LNCAP (cell line): Measurements from ENCODE around the gene SNRPB2.

ENCODE experiments used
- TF ChIP-seq, protein P1 (sequence below): fragments of 450-650 bp; IDR thresholded peaks from 2 replicates; pipeline ENCODE4 v1.5.1; 2017; ENCODE audit warnings: mild to moderate bottlenecking

The SNRPB2 gene

DNA sequence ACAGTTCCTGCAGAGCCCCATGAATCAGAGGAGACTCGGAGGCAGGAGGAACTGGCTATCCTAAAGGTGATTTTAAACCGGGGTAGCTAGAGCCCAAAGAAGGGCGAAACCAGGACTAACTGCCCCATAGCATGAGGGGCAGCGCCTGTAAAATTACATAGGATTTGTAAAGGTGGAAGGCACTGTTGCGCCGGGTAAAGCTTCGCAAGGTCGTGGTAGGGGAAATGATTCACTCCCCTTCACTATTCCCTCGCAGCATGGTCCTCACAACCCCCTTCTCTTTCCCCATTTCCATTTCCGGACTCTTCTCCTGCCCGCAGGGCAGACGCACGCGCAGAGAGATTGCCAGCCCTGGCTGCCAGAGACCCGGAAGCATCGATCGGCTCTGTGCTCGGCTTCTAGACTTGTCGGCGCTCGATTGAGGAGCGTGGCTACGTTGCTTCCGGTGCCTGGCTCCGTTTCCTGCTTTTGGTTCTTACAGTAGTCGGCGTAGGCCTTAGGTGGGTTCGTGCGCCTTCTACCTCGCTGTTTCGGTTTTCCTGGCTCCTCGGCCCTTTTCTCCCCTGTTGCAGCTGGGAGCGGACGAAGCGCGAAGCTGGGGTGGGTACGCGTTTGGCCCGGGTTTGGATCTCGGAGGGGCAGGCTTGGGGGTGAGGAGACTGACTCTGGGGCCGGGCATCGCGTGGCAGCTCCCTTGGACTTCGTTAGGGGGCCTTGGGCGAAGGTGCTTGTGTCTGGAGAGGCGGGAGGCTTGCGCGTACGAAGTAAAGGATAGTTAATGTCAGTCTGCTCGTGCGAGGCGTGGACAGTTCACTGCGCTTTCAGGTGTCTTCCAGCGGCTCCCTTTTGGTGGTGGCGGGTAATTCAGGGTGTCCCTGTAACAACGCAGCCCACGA, at the start of gene SNRPB2:
Gene SNRPB2 (plus strand): TSS at position 462 of the 896 bp plus-strand sequence. CDS start 1,677 bp downstream, outside the sequence.
- TF ChIP-seq, protein P1, sequence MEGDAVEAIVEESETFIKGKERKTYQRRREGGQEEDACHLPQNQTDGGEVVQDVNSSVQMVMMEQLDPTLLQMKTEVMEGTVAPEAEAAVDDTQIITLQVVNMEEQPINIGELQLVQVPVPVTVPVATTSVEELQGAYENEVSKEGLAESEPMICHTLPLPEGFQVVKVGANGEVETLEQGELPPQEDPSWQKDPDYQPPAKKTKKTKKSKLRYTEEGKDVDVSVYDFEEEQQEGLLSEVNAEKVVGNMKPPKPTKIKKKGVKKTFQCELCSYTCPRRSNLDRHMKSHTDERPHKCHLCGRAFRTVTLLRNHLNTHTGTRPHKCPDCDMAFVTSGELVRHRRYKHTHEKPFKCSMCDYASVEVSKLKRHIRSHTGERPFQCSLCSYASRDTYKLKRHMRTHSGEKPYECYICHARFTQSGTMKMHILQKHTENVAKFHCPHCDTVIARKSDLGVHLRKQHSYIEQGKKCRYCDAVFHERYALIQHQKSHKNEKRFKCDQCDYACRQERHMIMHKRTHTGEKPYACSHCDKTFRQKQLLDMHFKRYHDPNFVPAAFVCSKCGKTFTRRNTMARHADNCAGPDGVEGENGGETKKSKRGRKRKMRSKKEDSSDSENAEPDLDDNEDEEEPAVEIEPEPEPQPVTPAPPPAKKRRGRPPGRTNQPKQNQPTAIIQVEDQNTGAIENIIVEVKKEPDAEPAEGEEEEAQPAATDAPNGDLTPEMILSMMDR: no peak

DNA sequence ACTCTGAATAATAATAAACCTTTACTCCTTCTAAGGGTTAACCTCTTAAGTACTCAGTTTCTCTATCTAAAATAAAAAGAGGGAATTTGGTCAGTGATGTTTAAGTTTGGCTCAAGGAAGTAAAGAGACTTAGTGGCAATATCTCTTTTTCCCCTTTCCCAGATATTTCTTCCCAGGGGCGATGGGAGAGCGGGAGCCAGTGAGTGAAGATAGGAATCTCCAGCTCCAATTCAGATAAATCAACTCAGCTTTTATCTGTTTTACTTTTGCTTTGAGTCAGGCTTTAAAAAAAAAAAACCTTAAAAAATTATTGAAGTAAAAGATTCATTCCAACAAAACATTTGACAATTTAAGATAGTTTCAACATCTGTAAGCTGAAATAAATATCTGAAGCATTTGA, 45.4 kb upstream of the SNRPB2 start:
- TF ChIP-seq, protein P1: no peak

DNA sequence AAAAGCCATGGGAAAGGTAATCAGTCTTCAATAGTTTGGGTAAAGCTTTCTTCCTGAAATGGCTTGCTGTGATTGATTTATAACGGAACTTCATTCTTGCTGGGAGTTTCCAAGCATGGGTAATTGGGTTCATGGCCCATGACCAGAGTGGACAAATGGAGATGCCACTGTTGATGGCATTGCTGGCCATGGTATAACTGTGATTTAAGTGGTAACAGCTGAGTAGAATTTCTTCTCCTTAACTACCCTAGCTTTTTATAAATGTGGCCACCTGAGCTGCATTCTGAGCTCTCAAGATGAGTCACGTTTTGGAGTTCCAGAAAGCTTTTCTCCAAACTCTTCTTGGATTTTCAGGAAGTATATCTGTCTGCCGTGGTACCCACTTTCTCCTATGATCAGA, 39.9 kb upstream of the SNRPB2 start:
- TF ChIP-seq, protein P1: no peak

DNA sequence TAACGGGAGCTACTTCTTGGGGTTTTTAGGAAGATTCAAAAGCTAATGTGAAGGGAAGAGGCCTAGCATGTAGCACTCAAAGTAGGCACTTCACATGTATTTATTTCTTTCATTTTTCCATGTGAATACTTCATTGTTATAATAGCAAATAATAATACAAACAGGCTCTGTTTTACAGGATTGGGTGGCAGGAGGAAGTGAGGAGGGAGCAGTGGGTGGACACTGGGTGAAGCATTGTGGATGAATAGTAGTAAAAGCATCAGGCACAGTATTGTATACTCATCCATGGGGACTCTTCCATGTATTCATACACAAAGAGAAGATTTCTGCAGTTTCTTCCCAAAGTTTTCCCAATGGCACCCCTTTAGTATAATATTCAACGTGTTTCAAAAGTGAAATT, 38.4 kb upstream of the SNRPB2 start:
- TF ChIP-seq, protein P1: no peak

DNA sequence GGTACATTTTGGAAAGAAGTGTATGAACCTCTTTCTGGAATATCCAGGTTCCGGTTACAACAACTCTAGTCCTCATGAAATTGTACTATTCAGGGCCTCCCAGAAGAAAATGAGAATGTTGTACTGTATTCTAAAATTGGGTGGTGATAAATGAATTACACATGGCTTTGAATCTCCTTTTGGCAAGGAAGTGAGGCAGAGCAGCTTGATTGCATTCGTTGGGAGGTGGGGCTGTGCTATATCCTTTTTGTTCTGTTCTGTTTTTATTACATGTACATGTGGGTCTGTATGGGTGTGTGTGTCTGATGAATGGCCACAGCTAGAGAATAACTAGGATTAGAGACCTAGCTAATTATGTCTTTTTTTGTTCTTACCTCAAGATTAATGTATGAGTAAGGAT, 37.8 kb upstream of the SNRPB2 start:
- TF ChIP-seq, protein P1: no peak

DNA sequence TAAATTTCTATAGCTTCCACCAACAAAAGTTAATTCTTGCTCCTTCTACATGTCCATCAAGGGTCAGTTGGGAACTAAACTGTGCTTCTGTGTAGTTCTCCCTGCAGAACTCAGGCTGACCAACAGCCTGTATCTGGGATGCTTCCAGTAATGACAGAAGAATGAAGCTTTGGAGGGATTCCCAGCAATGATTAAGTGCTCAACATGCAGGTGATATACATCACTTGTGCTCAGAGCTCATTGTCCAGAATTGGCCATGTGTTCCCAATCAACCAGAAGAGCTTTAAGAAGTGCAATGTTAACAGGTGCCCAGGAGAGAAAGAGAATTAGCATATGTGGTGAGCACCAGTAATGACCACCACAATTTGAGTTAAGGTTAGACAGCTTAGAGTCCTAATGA, 37.4 kb upstream of the SNRPB2 start:
- TF ChIP-seq, protein P1: no peak

DNA sequence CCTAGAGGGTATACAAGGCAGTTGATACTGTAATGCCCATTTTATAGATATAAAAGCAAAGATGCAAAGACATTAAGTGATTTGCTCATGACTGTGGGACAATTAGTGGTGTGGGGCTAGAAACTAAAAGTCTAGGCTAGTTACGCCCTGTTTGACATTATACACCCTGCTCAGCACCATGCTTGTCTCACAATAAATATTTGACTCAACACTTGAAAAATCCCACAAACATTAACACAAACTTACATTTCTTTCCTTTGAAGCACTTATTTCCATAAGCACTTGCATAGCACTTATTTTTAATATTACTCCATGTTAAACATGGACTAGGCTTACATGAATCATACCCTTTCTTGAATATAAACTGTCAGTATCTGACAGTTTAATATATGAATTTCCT, 36.5 kb upstream of the SNRPB2 start:
- TF ChIP-seq, protein P1: no peak
